ENCODE results near the gene CIZ1.

DNA sequence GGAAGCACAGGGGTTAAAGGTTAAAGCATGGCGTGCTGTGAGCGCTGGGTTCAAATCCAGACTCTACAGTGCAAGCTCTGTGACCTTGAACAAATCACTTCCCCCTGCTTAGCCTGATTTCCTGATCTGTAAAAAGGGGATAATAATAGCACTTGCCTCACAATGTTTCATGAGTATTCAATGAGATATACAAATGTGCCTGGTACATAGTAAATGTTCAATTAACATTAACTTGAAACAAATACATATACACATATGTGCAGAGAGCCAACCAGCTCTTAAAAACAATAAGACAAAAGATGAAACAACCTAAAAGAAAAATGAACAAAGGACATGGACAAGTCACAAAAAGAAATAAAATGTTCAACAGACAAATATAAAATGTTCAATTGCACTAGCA lies 4.0 kb downstream of the CIZ1 start:
- TF ChIP-seq YY1 (IDR thresholded peaks at IDR 0.05; ENCODE audit: insufficient read depth, insufficient read length) (no peak), ZNF274 (IDR thresholded peaks at IDR 0.05; ENCODE audit: low read depth, low read length) (no peak), SUZ12 (IDR thresholded peaks at IDR 0.05; ENCODE audit: extremely low read depth, insufficient read depth, insufficient read length) (no peak)
